Upper lobe of right lung (tissue), 1 donor: ENCODE results near the gene ELL. TPM values are rescaled to one million over a fixed set of nuclear protein-coding genes. Genes with fewer than 3 reads are reported as not detected.

ENCODE experiments used
- ATAC-seq: fragments of 200-7000 bp; cut with Tn5 transposase; one replicate; pipeline ENCODE4 v1.9.1; 2020; ENCODE audit warnings: mild to moderate bottlenecking, moderate library complexity
- DNase-seq: peaks from one replicate; pipeline ENCODE4 v3.0.0-alpha.2; 2020
- H3K27ac ChIP-seq: fragments of 200-600 bp; one replicate; pipeline ENCODE4 v1.8.0; 2022
- H3K27me3 ChIP-seq: fragments of 200-600 bp; one replicate; pipeline ENCODE4 v1.8.0; 2022; ENCODE audit warnings: mild to moderate bottlenecking
- H3K36me3 ChIP-seq: fragments of 200-600 bp; one replicate; pipeline ENCODE4 v1.8.0; 2022
- H3K4me1 ChIP-seq: fragments of 200-600 bp; one replicate; pipeline ENCODE4 v1.8.0; 2022
- H3K4me3 ChIP-seq: fragments of 200-600 bp; one replicate; pipeline ENCODE4 v1.8.0; 2022; ENCODE audit warnings: mild to moderate bottlenecking
- H3K9me3 ChIP-seq: fragments of 200-600 bp; one replicate; pipeline ENCODE4 v1.8.0; 2022
- CTCF ChIP-seq: fragments of 200-600 bp; IDR thresholded peaks from one replicate; pipeline ENCODE4 v1.8.0; 2022; ENCODE audit warnings: antibody characterized with exemption
- intact Hi-C: fragments of 100-400 bp; cut with DNase I; formaldehyde crosslinking; loops from one replicate; pipeline ENCODE4 v1.11.0; 2022
- total RNA-seq: library from RNA; stranded (reverse); fragmentation: NEBNext Ultra II Directional; extraction: Animal tissue kit (Norgen Biotek cat#: 25700); gene quantifications from one replicate; pipeline ENCODE4 v1.2.1, GENCODE V29; 2021
- donor health status: DM: no; HTN: yes; CAD: no; lungs with severe emphysema.

The ELL gene
- total RNA-seq, 1 donor from 2014 or later, result 17.7 TPM

GRCh38 chr19:18433015-18433691 lies 88.7 kb downstream of the ELL start:
- peak overlapping the region; percentile 45 for H3K4me3 ChIP-seq
- no peak for TF ChIP-seq CTCF
- no peaks in the 10 kb centered on the region for H3K27me3 ChIP-seq
- H3K9me3 ChIP-seq, result no peaks in the 10 kb centered on the region
- H3K4me1 ChIP-seq, result peaks cover 30% of the 10 kb centered on the region
- no peaks in the 10 kb centered on the region for H3K36me3 ChIP-seq
- ATAC-seq (peak; percentile 1), DNase-seq (no peak)
- intact Hi-C loops, result no loop called here
- H3K27ac ChIP-seq, result no peak overlapping the region

- intact Hi-C loops, result no loop called here
These were observed 89.4 kb downstream of the ELL start for GRCh38 chr19:18432275-18433014.

GRCh38 chr19:18431351-18432197 lies 90.3 kb downstream of the ELL start:
- no peaks in the 10 kb centered on the region for H3K9me3 ChIP-seq
- TF ChIP-seq CTCF, result no peak
- intact Hi-C loops, result no loop called here
- H3K36me3 ChIP-seq, result no peaks in the 10 kb centered on the region
- H3K4me1 ChIP-seq, result peaks cover 24% of the 10 kb centered on the region
- ATAC-seq (no peak), DNase-seq (no peak)
- no peak overlapping the region for H3K27ac ChIP-seq
- no peaks in the 10 kb centered on the region for H3K27me3 ChIP-seq
- no peak overlapping the region for H3K4me3 ChIP-seq

More at GRCh38 chr19:18432275-18433014, 89.4 kb downstream of the ELL start:
- DNase-seq (no peak), ATAC-seq (no peak)
- no peaks in the 10 kb centered on the region for H3K36me3 ChIP-seq
- no peaks in the 10 kb centered on the region for H3K27me3 ChIP-seq
- TF ChIP-seq CTCF, result no peak
- peak overlapping the region; percentile 45 for H3K4me3 ChIP-seq
- H3K27ac ChIP-seq, result no peak overlapping the region
- no peaks in the 10 kb centered on the region for H3K9me3 ChIP-seq
- peaks cover 29% of the 10 kb centered on the region for H3K4me1 ChIP-seq

- no peak for TF ChIP-seq CTCF
- peaks cover 26% of the 10 kb centered on the region for H3K4me1 ChIP-seq
- H3K4me3 ChIP-seq, result no peak overlapping the region
- intact Hi-C loops, result no loop called here
- ATAC-seq (no peak), DNase-seq (no peak)
- no peaks in the 10 kb centered on the region for H3K9me3 ChIP-seq
- no peaks in the 10 kb centered on the region for H3K36me3 ChIP-seq
- H3K27ac ChIP-seq, result no peak overlapping the region
- no peaks in the 10 kb centered on the region for H3K27me3 ChIP-seq
These were observed 91.3 kb downstream of the ELL start for GRCh38 chr19:18430417-18431144.

GRCh38 chr19:18429717-18430416 lies 92.0 kb downstream of the ELL start:
- ATAC-seq, result no peak
- no peaks in the 10 kb centered on the region for H3K9me3 ChIP-seq
- intact Hi-C loops, result no loop called here
- no peak for TF ChIP-seq CTCF
- peaks cover 30% of the 10 kb centered on the region for H3K4me1 ChIP-seq
- H3K27me3 ChIP-seq, result no peaks in the 10 kb centered on the region
- DNase-seq, result no peak
- no peaks in the 10 kb centered on the region for H3K36me3 ChIP-seq
- peak overlapping the region; percentile 63 for H3K27ac ChIP-seq
- H3K4me3 ChIP-seq, result no peak overlapping the region
